Panc1 (cell line): ENCODE measurements around the gene PRKCQ.
"Not testable (repeated sequence)": the region's sequence is repeated elsewhere in the genome, so short reads cannot be mapped to it uniquely, and the experiment has no call there.

Experiments used
- POLR2AphosphoS5 ChIP-seq: IDR thresholded peaks from 2 replicates; pipeline ENCODE4 v1.6.1; 2012; ENCODE audit warnings: mild to moderate bottlenecking, low read depth, low read length, moderate library complexity
- TF ChIP-seq, protein P1 (sequence below), 2 experiments: IDR thresholded peaks; 2 replicates each; pipeline ENCODE4 v1.6.1; 2011 to 2012; ENCODE audit warnings: low read depth in 2 of 2, control low read depth in 1 of 2, low read length in 1 of 2, mild to moderate bottlenecking in 1 of 2, moderate library complexity in 1 of 2; ENCODE audit not compliant: insufficient read depth in 1 of 2
- TF ChIP-seq, protein P2 (sequence below): fragments of 450-650 bp; IDR thresholded peaks from 2 replicates; pipeline ENCODE4 v1.5.1; 2017; ENCODE audit warnings: mild to moderate bottlenecking

DNA sequence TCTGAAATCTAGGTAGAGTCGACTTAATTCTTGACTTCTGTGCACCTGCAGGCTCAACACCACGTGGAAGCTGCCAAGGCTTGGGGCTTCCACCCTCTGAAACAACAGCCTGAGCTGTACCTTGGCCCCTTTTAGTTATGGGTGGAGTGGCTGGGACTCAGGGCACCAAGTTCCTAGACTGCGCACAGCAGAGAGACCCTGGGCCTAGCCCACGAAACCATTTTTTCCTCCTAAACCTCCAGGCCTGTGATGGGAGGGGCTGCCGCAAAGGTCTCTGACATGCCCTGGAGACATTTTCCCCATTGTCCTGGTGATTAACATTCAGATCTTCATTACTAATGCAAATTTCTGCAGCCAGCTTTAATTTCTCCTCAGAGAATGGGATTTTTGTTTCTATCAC lies 199.6 kb downstream of the PRKCQ start:
- TF ChIP-seq, protein P1, sequence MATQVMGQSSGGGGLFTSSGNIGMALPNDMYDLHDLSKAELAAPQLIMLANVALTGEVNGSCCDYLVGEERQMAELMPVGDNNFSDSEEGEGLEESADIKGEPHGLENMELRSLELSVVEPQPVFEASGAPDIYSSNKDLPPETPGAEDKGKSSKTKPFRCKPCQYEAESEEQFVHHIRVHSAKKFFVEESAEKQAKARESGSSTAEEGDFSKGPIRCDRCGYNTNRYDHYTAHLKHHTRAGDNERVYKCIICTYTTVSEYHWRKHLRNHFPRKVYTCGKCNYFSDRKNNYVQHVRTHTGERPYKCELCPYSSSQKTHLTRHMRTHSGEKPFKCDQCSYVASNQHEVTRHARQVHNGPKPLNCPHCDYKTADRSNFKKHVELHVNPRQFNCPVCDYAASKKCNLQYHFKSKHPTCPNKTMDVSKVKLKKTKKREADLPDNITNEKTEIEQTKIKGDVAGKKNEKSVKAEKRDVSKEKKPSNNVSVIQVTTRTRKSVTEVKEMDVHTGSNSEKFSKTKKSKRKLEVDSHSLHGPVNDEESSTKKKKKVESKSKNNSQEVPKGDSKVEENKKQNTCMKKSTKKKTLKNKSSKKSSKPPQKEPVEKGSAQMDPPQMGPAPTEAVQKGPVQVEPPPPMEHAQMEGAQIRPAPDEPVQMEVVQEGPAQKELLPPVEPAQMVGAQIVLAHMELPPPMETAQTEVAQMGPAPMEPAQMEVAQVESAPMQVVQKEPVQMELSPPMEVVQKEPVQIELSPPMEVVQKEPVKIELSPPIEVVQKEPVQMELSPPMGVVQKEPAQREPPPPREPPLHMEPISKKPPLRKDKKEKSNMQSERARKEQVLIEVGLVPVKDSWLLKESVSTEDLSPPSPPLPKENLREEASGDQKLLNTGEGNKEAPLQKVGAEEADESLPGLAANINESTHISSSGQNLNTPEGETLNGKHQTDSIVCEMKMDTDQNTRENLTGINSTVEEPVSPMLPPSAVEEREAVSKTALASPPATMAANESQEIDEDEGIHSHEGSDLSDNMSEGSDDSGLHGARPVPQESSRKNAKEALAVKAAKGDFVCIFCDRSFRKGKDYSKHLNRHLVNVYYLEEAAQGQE (IDR thresholded peaks at IDR 0.05; ENCODE audit: insufficient read depth in 1 of 2, low read depth in 2 of 2, low read length in 1 of 2), result not testable (repeated sequence)
- TF ChIP-seq, protein P2, sequence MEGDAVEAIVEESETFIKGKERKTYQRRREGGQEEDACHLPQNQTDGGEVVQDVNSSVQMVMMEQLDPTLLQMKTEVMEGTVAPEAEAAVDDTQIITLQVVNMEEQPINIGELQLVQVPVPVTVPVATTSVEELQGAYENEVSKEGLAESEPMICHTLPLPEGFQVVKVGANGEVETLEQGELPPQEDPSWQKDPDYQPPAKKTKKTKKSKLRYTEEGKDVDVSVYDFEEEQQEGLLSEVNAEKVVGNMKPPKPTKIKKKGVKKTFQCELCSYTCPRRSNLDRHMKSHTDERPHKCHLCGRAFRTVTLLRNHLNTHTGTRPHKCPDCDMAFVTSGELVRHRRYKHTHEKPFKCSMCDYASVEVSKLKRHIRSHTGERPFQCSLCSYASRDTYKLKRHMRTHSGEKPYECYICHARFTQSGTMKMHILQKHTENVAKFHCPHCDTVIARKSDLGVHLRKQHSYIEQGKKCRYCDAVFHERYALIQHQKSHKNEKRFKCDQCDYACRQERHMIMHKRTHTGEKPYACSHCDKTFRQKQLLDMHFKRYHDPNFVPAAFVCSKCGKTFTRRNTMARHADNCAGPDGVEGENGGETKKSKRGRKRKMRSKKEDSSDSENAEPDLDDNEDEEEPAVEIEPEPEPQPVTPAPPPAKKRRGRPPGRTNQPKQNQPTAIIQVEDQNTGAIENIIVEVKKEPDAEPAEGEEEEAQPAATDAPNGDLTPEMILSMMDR, result not testable (repeated sequence)
- TF ChIP-seq POLR2AphosphoS5, result not testable (repeated sequence)
